HG03064 (cell line): ENCODE data around the gene NRXN3.
A peak's percentile ranks its signal among the peaks of the same experiment; 100 is the strongest.
"Not testable (repeated sequence)": the region's sequence is repeated elsewhere in the genome, so short reads cannot be mapped to it uniquely, and the experiment has no call there.

Experiments
- ATAC-seq: cut with Tn5 transposase; IDR thresholded peaks from one replicate; pipeline ENCODE4 v1.9.1; 2021; ENCODE audit warnings: low read depth; ENCODE audit not compliant: unreplicated experiment

NRXN3 gene

GRCh38 chr14:78383060-78383459, 212.9 kb downstream of the NRXN3 start:
- no peak for ATAC-seq

GRCh38 chr14:78398216-78398615, 228.0 kb downstream of the NRXN3 start:
- ATAC-seq: no peak

- no peak for ATAC-seq
Observed at GRCh38 chr14:78399316-78399889, 229.2 kb downstream of the NRXN3 start.

GRCh38 chr14:78401866-78402265, 231.7 kb downstream of the NRXN3 start:
- ATAC-seq: no peak

- ATAC-seq: peak; percentile 63
Observed at GRCh38 chr14:78403278-78403815, 233.2 kb downstream of the NRXN3 start.

GRCh38 chr14:78405079-78405856, 235.1 kb downstream of the NRXN3 start:
- ATAC-seq: no peak

GRCh38 chr14:78412475-78412874, 242.3 kb downstream of the NRXN3 start:
- ATAC-seq: no peak

GRCh38 chr14:78414172-78414571, 244.0 kb downstream of the NRXN3 start:
- ATAC-seq: no peak

- no peak for ATAC-seq
Observed at GRCh38 chr14:78417532-78417931, 247.4 kb downstream of the NRXN3 start.

- ATAC-seq: no peak
Observed at GRCh38 chr14:78424311-78424710, 254.1 kb downstream of the NRXN3 start.

- no peak for ATAC-seq
Observed at GRCh38 chr14:78425330-78425729, 255.2 kb downstream of the NRXN3 start.

- no peak for ATAC-seq
Observed at GRCh38 chr14:78425782-78426181, 255.6 kb downstream of the NRXN3 start.

- ATAC-seq: no peak
Observed at GRCh38 chr14:78432046-78432445, 261.9 kb downstream of the NRXN3 start.

- not testable (repeated sequence) for ATAC-seq
Observed at GRCh38 chr14:78437448-78437847, 267.3 kb downstream of the NRXN3 start.

GRCh38 chr14:78440356-78440894, 270.3 kb downstream of the NRXN3 start:
- no peak for ATAC-seq

- no peak for ATAC-seq
Observed at GRCh38 chr14:78443834-78444233, 273.7 kb downstream of the NRXN3 start.

- ATAC-seq: no peak
Observed at GRCh38 chr14:78445275-78445674, 275.1 kb downstream of the NRXN3 start.

GRCh38 chr14:78446807-78447206, 276.6 kb downstream of the NRXN3 start:
- no peak for ATAC-seq

GRCh38 chr14:78448164-78449094, 278.3 kb downstream of the NRXN3 start:
- ATAC-seq: peak; percentile 71

GRCh38 chr14:78450669-78451318, 280.6 kb downstream of the NRXN3 start:
- no peak for ATAC-seq
